Liver (tissue), 9 donors: Measurements from ENCODE around the gene ROR1. TPM values are rescaled to one million over a fixed set of nuclear protein-coding genes. Genes with fewer than 3 reads are reported as not detected.

ENCODE experiments used
- DNase-seq: peaks from one replicate; pipeline ENCODE4 v3.0.0-alpha.2; 2017; ENCODE audit warnings: low spot score
- H3K27ac ChIP-seq, 2 donors: one replicate each; pipeline ENCODE4 v1.7.0; 2013; ENCODE audit warnings: inconsistent platforms in 2 of 2, low read length in 2 of 2, control low read depth in 1 of 2, low read depth in 1 of 2, mild to moderate bottlenecking in 1 of 2
- H3K27me3 ChIP-seq, 4 donors: one replicate each; pipeline versions ENCODE4 v1.6.1 to v1.7.0; 2013; ENCODE audit warnings: low read length in 3 of 4, inconsistent platforms in 1 of 4, mild to moderate bottlenecking in 1 of 4, moderate library complexity in 1 of 4; ENCODE audit not compliant: control insufficient read depth in 4 of 4, insufficient read depth in 4 of 4
- H3K36me3 ChIP-seq, 4 donors: one replicate each; pipeline versions ENCODE4 v1.6.1 to v1.7.0; 2013; ENCODE audit warnings: low read length in 3 of 4, mild to moderate bottlenecking in 3 of 4, low read depth in 1 of 4, moderate library complexity in 1 of 4; ENCODE audit not compliant: control insufficient read depth in 4 of 4, insufficient read depth in 3 of 4
- H3K4me1 ChIP-seq, 4 donors: one replicate each; pipeline versions ENCODE4 v1.6.1 to v1.7.0; 2013; ENCODE audit warnings: low read length in 3 of 4, mild to moderate bottlenecking in 3 of 4, moderate library complexity in 1 of 4; ENCODE audit not compliant: control insufficient read depth in 4 of 4, insufficient read depth in 4 of 4
- H3K4me3 ChIP-seq, 3 donors: one replicate each; pipeline versions ENCODE4 v1.6.1 to v1.7.0; 2013; ENCODE audit warnings: low read length in 3 of 3, control low read depth in 1 of 3, low read depth in 1 of 3, mild to moderate bottlenecking in 1 of 3
- H3K9ac ChIP-seq, 2 donors: one replicate each; pipeline ENCODE4 v1.7.0; 2013; ENCODE audit warnings: low read length in 2 of 2, mild to moderate bottlenecking in 2 of 2, moderate library complexity in 2 of 2, control low read depth in 1 of 2, low read depth in 1 of 2
- H3K9me3 ChIP-seq, 4 donors: one replicate each; pipeline versions ENCODE4 v1.6.1 to v1.7.0; 2013; ENCODE audit warnings: low read length in 3 of 4; ENCODE audit not compliant: control insufficient read depth in 4 of 4
- ATF3 ChIP-seq: IDR thresholded peaks from 2 replicates; pipeline ENCODE4 v1.6.1; 2016; ENCODE audit warnings: antibody characterized with exemption
- FOXA2 ChIP-seq: IDR thresholded peaks from 2 replicates; pipeline ENCODE4 v1.6.1; 2016; ENCODE audit warnings: antibody characterized with exemption
- GABPA ChIP-seq, 2 donors: IDR thresholded peaks in 1 of 2; conservative IDR thresholded peaks in 1 of 2; 2 replicates each; pipeline ENCODE4 v1.6.1; 2016; ENCODE audit warnings: antibody characterized with exemption in 2 of 2, mild to moderate bottlenecking in 1 of 2, moderate library complexity in 1 of 2
- HNF4G ChIP-seq: IDR thresholded peaks from 2 replicates; pipeline ENCODE4 v1.6.1; 2016; ENCODE audit warnings: antibody characterized with exemption
- JUND ChIP-seq, 2 donors: IDR thresholded peaks; 2 replicates each; pipeline ENCODE4 v1.6.1; 2016; ENCODE audit warnings: antibody characterized with exemption in 2 of 2
- NR2F2 ChIP-seq: IDR thresholded peaks from 2 replicates; pipeline ENCODE4 v1.6.1; 2016; ENCODE audit warnings: antibody characterized with exemption
- REST ChIP-seq: IDR thresholded peaks from 2 replicates; pipeline ENCODE4 v1.6.1; 2016; ENCODE audit warnings: antibody characterized with exemption, mild to moderate bottlenecking
- RXRA ChIP-seq, 2 donors: IDR thresholded peaks; 2 replicates each; pipeline ENCODE4 v1.6.1; 2017 to 2018; ENCODE audit warnings: antibody characterized with exemption in 2 of 2, mild to moderate bottlenecking in 1 of 2
- TAF1 ChIP-seq: conservative IDR thresholded peaks from 2 replicates; pipeline ENCODE4 v1.6.1; 2016; ENCODE audit warnings: antibody characterized with exemption, mild to moderate bottlenecking
- YY1 ChIP-seq: IDR thresholded peaks from 2 replicates; pipeline ENCODE4 v1.6.1; 2016; ENCODE audit warnings: antibody characterized with exemption, mild to moderate bottlenecking
- ZBTB33 ChIP-seq: IDR thresholded peaks from 2 replicates; pipeline ENCODE4 v1.6.1; 2016; ENCODE audit warnings: antibody characterized with exemption
- WGBS: extraction: QIAGEN DNeasy Blood & Tissue Kit; methylation state at CpG from one replicate; pipeline ENCODE4 v1.1.7; 2013; 5-methylcytosine and 5-hydroxymethylcytosine counted together
- polyA plus RNA-seq, 2 donors: library from polyadenylated mRNA; stranded (reverse) in 1 of 2; unstranded in 1 of 2; fragments of 200-250 nt in 1 of 2; fragments of >200 nt in 1 of 2; fragmentation: Nextera tagmentation in 1 of 2; extraction: Ambion mirVana in 1 of 2; gene quantifications; one replicate each; pipeline versions ENCODE4 v1.2.1 to v1.2.3, GENCODE V29; 2013 to 2015
- total RNA-seq, 2 donors: library from RNA; depleted of rRNA; stranded (reverse); fragments of >200 nt; gene quantifications; one replicate each; pipeline ENCODE4 v1.2.3, GENCODE V29; 2014
- TF ChIP-seq, protein P1 (sequence below): IDR thresholded peaks from 2 replicates; pipeline ENCODE4 v1.6.1; 2016; ENCODE audit warnings: antibody characterized with exemption
- donor health status: healthy.
- donor health status: healthy.
- donor health status: healthy.
- donor health status: healthy.
- donor health status: healthy.

The ROR1 gene
- total and polyA plus RNA-seq, 4 donors, result 0.15 to 0.98 (median 0.37) TPM

GRCh38 chr1:64150729-64151230, 377.0 kb downstream of the ROR1 start:
- Histone ChIP-seq H3K36me3 (no peaks in the 10 kb centered on the region), H3K27ac (no peak overlapping the region), H3K4me1 (no peaks in the 10 kb centered on the region), H3K9me3 (no peaks in the 10 kb centered on the region), H3K9ac (no peak overlapping the region), H3K4me3 (no peak overlapping the region), H3K27me3 (no peaks in the 10 kb centered on the region)
- no peak for TF ChIP-seq JUND (IDR thresholded peaks at IDR 0.05)
- no peak for TF ChIP-seq ZBTB33
- DNase-seq, result no peak
- 91% methylated on average over 2 of the region's 2 CpGs for WGBS

- TF ChIP-seq ZBTB33 (no peak), REST (no peak)
- no peaks in the 10 kb centered on the region for H3K4me1 ChIP-seq
- H3K36me3 ChIP-seq, result no peaks in the 10 kb centered on the region
- H3K9me3 ChIP-seq, result no peaks in the 10 kb centered on the region
- no peaks in the 10 kb centered on the region for H3K27me3 ChIP-seq
- no peak for DNase-seq
- no peak overlapping the region for H3K4me3 ChIP-seq
- H3K27ac ChIP-seq, result no peak overlapping the region
- H3K9ac ChIP-seq, result no peak overlapping the region
- 63% methylated on average over 1 of the region's 1 CpG for WGBS
Observed at GRCh38 chr1:64155278-64155677, 381.5 kb downstream of the ROR1 start.

GRCh38 chr1:64161357-64161941, 387.6 kb downstream of the ROR1 start:
- H3K9ac ChIP-seq, result no peak overlapping the region
- no peaks in the 10 kb centered on the region for H3K4me1 ChIP-seq
- no peak overlapping the region for H3K27ac ChIP-seq
- no peaks in the 10 kb centered on the region for H3K36me3 ChIP-seq
- 25% methylated on average over 1 of the region's 1 CpG for WGBS
- DNase-seq, result no peak
- H3K9me3 ChIP-seq, result no peaks in the 10 kb centered on the region
- H3K4me3 ChIP-seq, result no peak overlapping the region
- H3K27me3 ChIP-seq, result no peaks in the 10 kb centered on the region
- TF ChIP-seq YY1 (no peak), RXRA (IDR thresholded peaks at IDR 0.05) (no peak), JUND (IDR thresholded peaks at IDR 0.05) (no peak), NR2F2 (no peak), ZBTB33 (no peak), REST (no peak), HNF4G (no peak), TAF1 (no peak), FOXA2 (no peak), ATF3 (no peak), GABPA (IDR thresholded peaks at IDR 0.05 in 1 of 2, conservative IDR thresholded peaks at IDR 0.05 in 1 of 2) (no peak)
- TF ChIP-seq, protein P1, sequence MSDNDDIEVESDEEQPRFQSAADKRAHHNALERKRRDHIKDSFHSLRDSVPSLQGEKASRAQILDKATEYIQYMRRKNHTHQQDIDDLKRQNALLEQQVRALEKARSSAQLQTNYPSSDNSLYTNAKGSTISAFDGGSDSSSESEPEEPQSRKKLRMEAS, result no peak
